ENCODE data around the gene MMS19.

Gene MMS19

DNA sequence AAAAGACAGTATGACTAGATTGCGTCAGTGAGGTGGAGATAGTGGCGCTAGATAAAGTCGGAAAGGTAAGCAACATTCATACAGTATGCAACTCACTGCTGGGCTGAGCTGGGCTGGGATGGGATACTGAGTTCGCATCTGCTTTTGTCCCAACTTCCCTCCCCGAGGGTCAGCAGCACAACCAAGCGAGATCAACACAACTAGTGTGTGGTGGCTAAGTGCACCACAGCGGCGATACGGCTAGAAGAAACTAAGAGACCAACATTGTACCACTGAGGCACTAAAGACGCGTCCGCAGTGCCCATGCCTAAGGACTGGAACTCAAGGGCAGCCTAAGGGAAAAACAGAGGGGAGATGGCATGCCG is 52.9 kb downstream of the MMS19 start:
- peak overlapping the region; percentile 97 for H3K4me3 ChIP-seq (ENCODE audit: low read length)
- TF ChIP-seq, protein P1, sequence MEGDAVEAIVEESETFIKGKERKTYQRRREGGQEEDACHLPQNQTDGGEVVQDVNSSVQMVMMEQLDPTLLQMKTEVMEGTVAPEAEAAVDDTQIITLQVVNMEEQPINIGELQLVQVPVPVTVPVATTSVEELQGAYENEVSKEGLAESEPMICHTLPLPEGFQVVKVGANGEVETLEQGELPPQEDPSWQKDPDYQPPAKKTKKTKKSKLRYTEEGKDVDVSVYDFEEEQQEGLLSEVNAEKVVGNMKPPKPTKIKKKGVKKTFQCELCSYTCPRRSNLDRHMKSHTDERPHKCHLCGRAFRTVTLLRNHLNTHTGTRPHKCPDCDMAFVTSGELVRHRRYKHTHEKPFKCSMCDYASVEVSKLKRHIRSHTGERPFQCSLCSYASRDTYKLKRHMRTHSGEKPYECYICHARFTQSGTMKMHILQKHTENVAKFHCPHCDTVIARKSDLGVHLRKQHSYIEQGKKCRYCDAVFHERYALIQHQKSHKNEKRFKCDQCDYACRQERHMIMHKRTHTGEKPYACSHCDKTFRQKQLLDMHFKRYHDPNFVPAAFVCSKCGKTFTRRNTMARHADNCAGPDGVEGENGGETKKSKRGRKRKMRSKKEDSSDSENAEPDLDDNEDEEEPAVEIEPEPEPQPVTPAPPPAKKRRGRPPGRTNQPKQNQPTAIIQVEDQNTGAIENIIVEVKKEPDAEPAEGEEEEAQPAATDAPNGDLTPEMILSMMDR (conservative IDR thresholded peaks at IDR 0.05; ENCODE audit: low read depth, low read length): no peak
- no peak for DNase-seq (ENCODE audit: low read depth)

DNA sequence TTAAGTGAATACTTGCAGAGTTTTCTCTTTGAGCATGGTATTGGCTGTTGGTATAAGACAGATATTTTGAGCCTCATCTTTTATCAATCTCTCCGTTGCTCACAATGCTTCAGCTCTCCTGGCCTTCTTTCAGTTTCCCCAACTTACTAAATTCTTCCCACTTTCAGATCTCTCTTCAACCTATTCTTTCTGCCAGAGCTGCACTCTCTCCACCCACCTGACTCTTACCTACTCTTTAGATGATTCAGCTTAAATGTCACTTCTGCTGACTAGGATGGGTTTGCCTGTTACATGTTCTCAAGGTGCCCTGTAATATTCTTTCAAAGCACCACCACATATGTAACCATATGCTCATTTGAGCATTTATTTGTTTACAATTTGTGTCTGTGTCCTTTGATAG is 54.0 kb downstream of the MMS19 start:
- H3K4me3 ChIP-seq (ENCODE audit: low read length): no peak overlapping the region
- TF ChIP-seq, protein P1 (conservative IDR thresholded peaks at IDR 0.05; ENCODE audit: low read depth, low read length): no peak
- DNase-seq (ENCODE audit: low read depth): no peak

DNA sequence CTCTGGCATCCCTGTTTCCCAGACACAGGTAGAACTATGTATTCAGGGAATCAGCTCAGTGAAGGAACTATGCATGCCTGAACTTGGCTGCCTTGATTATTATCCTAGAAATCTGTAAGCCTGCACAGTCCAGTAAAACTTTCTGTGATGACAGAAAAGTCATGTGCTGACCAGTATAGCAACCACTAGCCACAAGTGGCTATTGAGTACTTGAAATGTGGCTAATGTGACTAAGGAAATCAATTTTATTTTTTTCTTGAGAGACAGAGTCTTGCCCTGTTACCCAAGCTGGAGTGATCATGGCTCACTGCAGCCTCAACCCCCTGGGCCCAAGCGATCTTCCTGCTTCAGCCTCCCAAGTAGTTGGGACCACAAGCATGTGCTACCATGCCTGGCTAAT is 55.9 kb downstream of the MMS19 start:
- H3K4me3 ChIP-seq (ENCODE audit: low read length): no peak overlapping the region
- TF ChIP-seq, protein P1 (conservative IDR thresholded peaks at IDR 0.05; ENCODE audit: low read depth, low read length): no peak
- DNase-seq (ENCODE audit: low read depth): no peak

DNA sequence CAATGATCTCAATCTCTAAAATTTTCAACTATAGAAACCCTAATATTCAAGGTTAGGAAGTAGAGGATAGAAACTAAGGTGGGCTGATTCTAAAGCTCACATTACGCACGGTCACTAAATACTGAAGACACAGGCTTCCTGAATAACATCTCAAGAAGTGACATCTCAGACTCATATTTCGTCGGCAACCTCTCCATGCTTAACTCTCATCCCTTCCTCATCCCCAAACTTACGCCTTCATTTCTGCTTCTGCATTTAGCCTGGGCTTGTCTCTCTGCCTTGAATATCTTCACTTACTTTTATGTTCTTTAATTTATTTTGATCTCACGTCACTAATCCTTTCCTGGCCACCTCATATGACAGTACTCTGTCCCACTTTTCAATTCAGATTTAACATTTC is 63.0 kb downstream of the MMS19 start:
- TF ChIP-seq, protein P1 (conservative IDR thresholded peaks at IDR 0.05; ENCODE audit: low read depth, low read length): no peak
- H3K4me3 ChIP-seq (ENCODE audit: low read length): no peak overlapping the region
- DNase-seq (ENCODE audit: low read depth): no peak

DNA sequence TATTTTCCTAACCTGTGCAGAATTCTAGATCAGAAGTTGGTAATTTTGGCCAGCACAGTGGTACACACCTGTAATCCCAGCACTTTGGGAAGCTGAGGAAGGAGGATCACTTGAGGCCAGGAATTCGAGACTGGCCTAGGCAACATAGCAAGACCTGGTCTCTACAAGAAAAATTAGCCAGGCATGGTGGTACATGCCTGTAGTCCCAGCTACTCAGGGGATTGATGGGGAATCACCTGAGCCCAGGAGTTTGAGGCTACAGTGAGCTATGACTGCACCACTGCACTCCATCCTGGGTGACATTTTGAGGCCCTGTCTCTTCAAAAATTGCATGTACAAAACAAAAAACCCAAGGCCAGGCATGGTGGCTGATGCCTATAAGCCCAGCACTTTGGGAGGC is 63.7 kb downstream of the MMS19 start:
- no peak for DNase-seq (ENCODE audit: low read depth)
- TF ChIP-seq, protein P1 (conservative IDR thresholded peaks at IDR 0.05; ENCODE audit: low read depth, low read length): no peak

DNA sequence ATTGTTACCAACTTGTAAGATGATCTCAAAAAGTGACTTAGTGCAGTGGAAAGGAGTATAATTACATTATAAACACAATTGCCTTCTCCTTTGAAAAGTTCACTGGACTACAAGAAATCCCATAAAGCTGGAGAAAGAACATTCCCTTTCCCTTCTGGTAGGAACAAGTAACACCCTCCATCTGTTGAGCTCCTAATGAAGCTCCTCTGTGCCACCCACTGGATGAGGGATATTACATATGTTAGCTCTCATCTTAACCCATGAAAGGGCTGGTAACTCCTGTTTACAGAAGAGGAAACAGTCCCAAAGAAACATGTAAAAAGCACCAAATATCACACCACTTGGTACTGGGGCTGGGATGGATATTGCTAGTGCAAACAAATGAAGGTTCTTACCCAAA is 64.2 kb downstream of the MMS19 start:
- TF ChIP-seq, protein P1 (conservative IDR thresholded peaks at IDR 0.05; ENCODE audit: low read depth, low read length): no peak
- DNase-seq (ENCODE audit: low read depth): no peak
- no peak overlapping the region for H3K4me3 ChIP-seq (ENCODE audit: low read length)

More for the DNA sequence above, 63.7 kb downstream of the MMS19 start:
- no peak overlapping the region for H3K4me3 ChIP-seq (ENCODE audit: low read length)

DNA sequence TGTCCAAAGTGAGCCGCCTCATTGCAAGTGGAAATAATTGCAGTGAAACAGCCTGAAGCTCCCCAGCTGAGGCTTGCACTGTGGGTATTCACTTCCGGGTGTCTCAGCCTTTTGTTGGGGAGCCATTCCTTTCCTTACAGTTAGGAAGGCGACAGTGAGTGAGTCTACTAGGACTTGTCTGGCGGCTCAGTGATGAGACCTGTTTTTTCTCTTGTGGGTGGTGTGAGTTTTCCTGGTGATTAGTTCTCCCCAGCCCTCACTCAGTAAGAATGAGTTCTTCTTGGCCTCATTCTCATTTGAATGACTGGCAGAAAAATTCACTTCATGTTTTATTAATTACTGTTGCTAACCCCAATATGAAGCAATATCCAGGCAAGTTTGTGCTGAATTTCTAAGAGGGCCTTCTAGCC is 69.6 kb downstream of the MMS19 start:
- no peak for DNase-seq (ENCODE audit: low read depth)
- TF ChIP-seq, protein P1 (conservative IDR thresholded peaks at IDR 0.05; ENCODE audit: low read depth, low read length): no peak
- peak overlapping the region; percentile 95 for H3K4me3 ChIP-seq (ENCODE audit: low read length)
